ENCODE measurements around the gene KCNC3.

DNA sequence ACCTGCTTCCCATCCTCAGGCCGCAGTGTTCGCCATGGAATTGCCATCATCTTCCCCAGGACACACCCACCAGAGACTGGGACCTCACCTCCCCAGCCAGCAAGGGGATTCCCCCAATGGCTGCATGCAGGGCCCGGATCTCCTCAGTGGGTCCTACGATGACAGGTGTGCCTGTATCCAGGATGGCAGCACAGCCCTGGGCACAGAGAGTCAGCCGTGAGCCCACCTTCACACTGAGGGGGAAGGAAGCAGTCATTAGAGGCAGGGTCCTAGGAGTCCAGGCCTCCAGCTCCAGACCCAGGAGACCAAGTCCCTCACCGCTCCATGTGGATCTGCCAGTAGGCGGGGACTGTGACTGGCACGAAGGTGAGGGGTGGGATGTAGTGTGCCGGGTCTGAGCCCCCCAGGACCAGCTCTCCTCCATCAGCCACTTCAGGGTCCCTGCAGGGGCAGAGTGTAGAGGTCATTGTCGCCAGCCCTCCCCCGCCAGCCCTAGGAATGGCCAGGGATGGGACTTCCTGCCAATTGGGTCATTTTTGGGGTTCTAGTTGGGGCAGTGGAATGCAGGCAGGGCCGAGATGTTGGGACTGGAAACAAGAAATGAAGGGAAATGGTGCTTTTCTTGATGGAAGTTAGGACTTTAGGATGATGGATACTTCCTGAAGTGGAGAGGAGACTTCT is 5.7 kb upstream of the KCNC3 start:
- TF ChIP-seq, protein P1, sequence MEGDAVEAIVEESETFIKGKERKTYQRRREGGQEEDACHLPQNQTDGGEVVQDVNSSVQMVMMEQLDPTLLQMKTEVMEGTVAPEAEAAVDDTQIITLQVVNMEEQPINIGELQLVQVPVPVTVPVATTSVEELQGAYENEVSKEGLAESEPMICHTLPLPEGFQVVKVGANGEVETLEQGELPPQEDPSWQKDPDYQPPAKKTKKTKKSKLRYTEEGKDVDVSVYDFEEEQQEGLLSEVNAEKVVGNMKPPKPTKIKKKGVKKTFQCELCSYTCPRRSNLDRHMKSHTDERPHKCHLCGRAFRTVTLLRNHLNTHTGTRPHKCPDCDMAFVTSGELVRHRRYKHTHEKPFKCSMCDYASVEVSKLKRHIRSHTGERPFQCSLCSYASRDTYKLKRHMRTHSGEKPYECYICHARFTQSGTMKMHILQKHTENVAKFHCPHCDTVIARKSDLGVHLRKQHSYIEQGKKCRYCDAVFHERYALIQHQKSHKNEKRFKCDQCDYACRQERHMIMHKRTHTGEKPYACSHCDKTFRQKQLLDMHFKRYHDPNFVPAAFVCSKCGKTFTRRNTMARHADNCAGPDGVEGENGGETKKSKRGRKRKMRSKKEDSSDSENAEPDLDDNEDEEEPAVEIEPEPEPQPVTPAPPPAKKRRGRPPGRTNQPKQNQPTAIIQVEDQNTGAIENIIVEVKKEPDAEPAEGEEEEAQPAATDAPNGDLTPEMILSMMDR (IDR thresholded peaks at IDR 0.05), result no peak
- TF ChIP-seq, protein P2, sequence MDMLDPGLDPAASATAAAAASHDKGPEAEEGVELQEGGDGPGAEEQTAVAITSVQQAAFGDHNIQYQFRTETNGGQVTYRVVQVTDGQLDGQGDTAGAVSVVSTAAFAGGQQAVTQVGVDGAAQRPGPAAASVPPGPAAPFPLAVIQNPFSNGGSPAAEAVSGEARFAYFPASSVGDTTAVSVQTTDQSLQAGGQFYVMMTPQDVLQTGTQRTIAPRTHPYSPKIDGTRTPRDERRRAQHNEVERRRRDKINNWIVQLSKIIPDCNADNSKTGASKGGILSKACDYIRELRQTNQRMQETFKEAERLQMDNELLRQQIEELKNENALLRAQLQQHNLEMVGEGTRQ (IDR thresholded peaks at IDR 0.05), result no peak
- TF ChIP-seq ZC3H11A (IDR thresholded peaks at IDR 0.05), result no peak
- TF ChIP-seq RFX5 (IDR thresholded peaks at IDR 0.05), result no peak
- TF ChIP-seq, protein P3, sequence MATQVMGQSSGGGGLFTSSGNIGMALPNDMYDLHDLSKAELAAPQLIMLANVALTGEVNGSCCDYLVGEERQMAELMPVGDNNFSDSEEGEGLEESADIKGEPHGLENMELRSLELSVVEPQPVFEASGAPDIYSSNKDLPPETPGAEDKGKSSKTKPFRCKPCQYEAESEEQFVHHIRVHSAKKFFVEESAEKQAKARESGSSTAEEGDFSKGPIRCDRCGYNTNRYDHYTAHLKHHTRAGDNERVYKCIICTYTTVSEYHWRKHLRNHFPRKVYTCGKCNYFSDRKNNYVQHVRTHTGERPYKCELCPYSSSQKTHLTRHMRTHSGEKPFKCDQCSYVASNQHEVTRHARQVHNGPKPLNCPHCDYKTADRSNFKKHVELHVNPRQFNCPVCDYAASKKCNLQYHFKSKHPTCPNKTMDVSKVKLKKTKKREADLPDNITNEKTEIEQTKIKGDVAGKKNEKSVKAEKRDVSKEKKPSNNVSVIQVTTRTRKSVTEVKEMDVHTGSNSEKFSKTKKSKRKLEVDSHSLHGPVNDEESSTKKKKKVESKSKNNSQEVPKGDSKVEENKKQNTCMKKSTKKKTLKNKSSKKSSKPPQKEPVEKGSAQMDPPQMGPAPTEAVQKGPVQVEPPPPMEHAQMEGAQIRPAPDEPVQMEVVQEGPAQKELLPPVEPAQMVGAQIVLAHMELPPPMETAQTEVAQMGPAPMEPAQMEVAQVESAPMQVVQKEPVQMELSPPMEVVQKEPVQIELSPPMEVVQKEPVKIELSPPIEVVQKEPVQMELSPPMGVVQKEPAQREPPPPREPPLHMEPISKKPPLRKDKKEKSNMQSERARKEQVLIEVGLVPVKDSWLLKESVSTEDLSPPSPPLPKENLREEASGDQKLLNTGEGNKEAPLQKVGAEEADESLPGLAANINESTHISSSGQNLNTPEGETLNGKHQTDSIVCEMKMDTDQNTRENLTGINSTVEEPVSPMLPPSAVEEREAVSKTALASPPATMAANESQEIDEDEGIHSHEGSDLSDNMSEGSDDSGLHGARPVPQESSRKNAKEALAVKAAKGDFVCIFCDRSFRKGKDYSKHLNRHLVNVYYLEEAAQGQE (IDR thresholded peaks at IDR 0.05), result no peak
- TF ChIP-seq ZSCAN20 (CRISPR knock-in tag; IDR thresholded peaks at IDR 0.05), result no peak
- TF ChIP-seq RCOR1 (IDR thresholded peaks at IDR 0.05; ENCODE audit: low read depth, low read length), result no peak
- no peak for TF ChIP-seq MYC (IDR thresholded peaks at IDR 0.05; ENCODE audit: borderline replicate concordance, low read length)
- no peak for TF ChIP-seq HDAC2 (IDR thresholded peaks at IDR 0.05)
- TF ChIP-seq POLR2A (IDR thresholded peaks at IDR 0.05; ENCODE audit: low read length), result no peak
- TF ChIP-seq CEBPB (IDR thresholded peaks at IDR 0.05), result no peak
- TF ChIP-seq EP300 (IDR thresholded peaks at IDR 0.05), result no peak
- TF ChIP-seq CBX8 (IDR thresholded peaks at IDR 0.05), result no peak
- no peak for TF ChIP-seq FOSL2 (IDR thresholded peaks at IDR 0.05)
- TF ChIP-seq FOSL2 (CRISPR knock-in tag; IDR thresholded peaks at IDR 0.05), result no peak

Data from A549 (cell line).